IMR-90 (cell line): ENCODE results near the gene OBP2A. TPM values are rescaled to one million over a fixed set of nuclear protein-coding genes. Genes with fewer than 3 reads are reported as not detected.

ENCODE experiments used
- ATAC-seq: fragments of 200-7000 bp; cut with Tn5 transposase; 2 replicates; pipeline ENCODE4 v1.9.1; 2020; ENCODE audit warnings: low read depth, mild to moderate bottlenecking, moderate library complexity
- BruUV-seq: library from RNA; stranded (reverse); fragments of 400-500 nt; replicated peaks from 2 replicates; lab custom pipeline; 2021; lab: Mats Ljungman, UMichigan
- CTCF ChIA-PET: fragments of 300-600 bp; formaldehyde crosslinking; extraction: SDS; loops from one replicate; lab custom pipeline; 2021; ENCODE audit warnings: antibody characterized with exemption; lab: Yijun Ruan, JAX
- POLR2A ChIA-PET: fragments of 300-600 bp; sonication (Branson Sonifier 250); formaldehyde crosslinking; loops from one replicate; lab custom pipeline; 2022; ENCODE audit warnings: antibody characterized with exemption; ENCODE audit not compliant: unreplicated experiment; lab: Charles Lee
- DNase-seq: peaks from one replicate; pipeline ENCODE4 v3.0.0; 2013
- H2AFZ ChIP-seq: replicated peaks from 2 replicates; pipeline ENCODE3; 2013; ENCODE audit warnings: low read length, mild to moderate bottlenecking; ENCODE audit not compliant: poor library complexity
- H2AK5ac ChIP-seq: 2 replicates; pipeline ENCODE4 v1.6.1; 2013; ENCODE audit warnings: low read depth, low read length, inconsistent platforms
- H2AK9ac ChIP-seq: replicated peaks from 2 replicates; pipeline ENCODE3; 2013; ENCODE audit warnings: mild to moderate bottlenecking, low read depth, low read length, moderate library complexity; ENCODE audit not compliant: poor library complexity
- H2BK120ac ChIP-seq: 2 replicates; pipeline ENCODE4 v1.6.1; 2013; ENCODE audit warnings: low read depth, low read length, inconsistent platforms
- H2BK15ac ChIP-seq: 3 replicates; pipeline ENCODE4 v1.6.1; 2013; ENCODE audit warnings: low read depth, low read length, inconsistent platforms
- H2BK20ac ChIP-seq: 2 replicates; pipeline ENCODE4 v1.6.1; 2013; ENCODE audit warnings: low read depth, mild to moderate bottlenecking, inconsistent platforms, low read length, moderate library complexity
- H2BK5ac ChIP-seq: 2 replicates; pipeline ENCODE4 v1.6.1; 2013; ENCODE audit warnings: mild to moderate bottlenecking, low read depth, low read length, inconsistent platforms; ENCODE audit not compliant: poor library complexity, severe bottlenecking
- H3K14ac ChIP-seq: replicated peaks from 2 replicates; pipeline ENCODE4 v1.6.1; 2013; ENCODE audit warnings: low read depth, low read length, inconsistent platforms
- H3K18ac ChIP-seq: 2 replicates; pipeline ENCODE4 v1.6.1; 2013; ENCODE audit warnings: low read depth, low read length, control low read depth
- H3K23ac ChIP-seq: 2 replicates; pipeline ENCODE4 v1.6.1; 2013; ENCODE audit warnings: low read depth, low read length, inconsistent platforms
- H3K27ac ChIP-seq: 2 replicates; pipeline ENCODE4 v1.5.1; 2013; ENCODE audit warnings: mild to moderate bottlenecking, control low read depth, low read length; ENCODE audit not compliant: insufficient read depth
- H3K27me3 ChIP-seq: 2 replicates; pipeline ENCODE4 v1.6.1; 2013; ENCODE audit warnings: low read length; ENCODE audit not compliant: control insufficient read depth, insufficient read depth
- H3K36me3 ChIP-seq: 2 replicates; pipeline ENCODE4 v1.6.1; 2013; ENCODE audit warnings: low read length, mixed read lengths; ENCODE audit not compliant: control insufficient read depth, insufficient read depth
- H3K4ac ChIP-seq: 2 replicates; pipeline ENCODE4 v1.6.1; 2013; ENCODE audit warnings: low read depth, low read length, inconsistent platforms
- H3K4me1 ChIP-seq: 2 replicates; pipeline ENCODE4 v1.6.1; 2013; ENCODE audit warnings: low read length, mixed read lengths; ENCODE audit not compliant: control insufficient read depth, insufficient read depth
- H3K4me2 ChIP-seq: 2 replicates; pipeline ENCODE4 v1.6.1; 2013; ENCODE audit warnings: low read depth, mild to moderate bottlenecking, control low read depth, low read length, moderate library complexity
- H3K4me3 ChIP-seq: 2 replicates; pipeline ENCODE4 v1.5.1; 2013; ENCODE audit warnings: low read depth, mild to moderate bottlenecking, control low read depth, low read length, moderate library complexity; ENCODE audit not compliant: insufficient read depth
- H3K56ac ChIP-seq: 2 replicates; pipeline ENCODE4 v1.6.1; 2013; ENCODE audit warnings: low read length, inconsistent platforms; ENCODE audit not compliant: insufficient read depth; ENCODE audit errors: extremely low read depth
- H3K79me1 ChIP-seq, 2 experiments: 2 replicates each; pipeline ENCODE4 v1.6.1; 2013; ENCODE audit warnings: low read length in 2 of 2, inconsistent platforms in 1 of 2, low read depth in 1 of 2
- H3K9ac ChIP-seq: 2 replicates; pipeline ENCODE4 v1.6.1; 2013; ENCODE audit warnings: low read depth, low read length, control low read depth
- H3K9me1 ChIP-seq: 2 replicates; pipeline ENCODE4 v1.6.1; 2013; ENCODE audit warnings: low read length, inconsistent platforms; ENCODE audit not compliant: insufficient read depth
- H3K9me3 ChIP-seq: 2 replicates; pipeline ENCODE4 v1.6.1; 2013; ENCODE audit warnings: low read length; ENCODE audit not compliant: control insufficient read depth, insufficient read depth
- H4K20me1 ChIP-seq: 2 replicates; pipeline ENCODE4 v1.6.1; 2013; ENCODE audit warnings: low read length, inconsistent platforms; ENCODE audit not compliant: insufficient read depth
- H4K5ac ChIP-seq: 2 replicates; pipeline ENCODE4 v1.6.1; 2013; ENCODE audit warnings: mild to moderate bottlenecking, low read depth, low read length, control low read depth
- H4K8ac ChIP-seq, 2 experiments: 2 replicates each; pipeline ENCODE4 v1.6.1; 2013; ENCODE audit warnings: low read depth in 2 of 2, low read length in 2 of 2, control low read depth in 1 of 2, inconsistent platforms in 1 of 2
- H4K91ac ChIP-seq: 2 replicates; pipeline ENCODE4 v1.6.1; 2013; ENCODE audit warnings: low read depth, low read length, inconsistent platforms; ENCODE audit not compliant: insufficient read depth
- BHLHE40 ChIP-seq: fragments of 150-350 bp; IDR thresholded peaks from 2 replicates; pipeline ENCODE4 v1.6.1; 2016; ENCODE audit warnings: mild to moderate bottlenecking, low read depth, low read length
- CEBPB ChIP-seq: IDR thresholded peaks from 2 replicates; pipeline ENCODE4 v1.6.1; 2012; ENCODE audit warnings: low read depth, low read length, improper control_type of control experiment
- CHD1 ChIP-seq: IDR thresholded peaks from 2 replicates; pipeline ENCODE4 v1.6.1; 2012; ENCODE audit warnings: low read depth, low read length, improper control_type of control experiment
- CTCF ChIP-seq: conservative IDR thresholded peaks from 2 replicates; pipeline ENCODE4 v1.5.1; 2012; ENCODE audit warnings: mild to moderate bottlenecking, low read depth, low read length, improper control_type of control experiment
- ELK1 ChIP-seq: fragments of 150-350 bp; IDR thresholded peaks from 2 replicates; pipeline ENCODE4 v1.6.1; 2016; ENCODE audit warnings: low read depth, mild to moderate bottlenecking, low read length, moderate library complexity, borderline replicate concordance
- FOS ChIP-seq: fragments of 150-350 bp; IDR thresholded peaks from 2 replicates; pipeline ENCODE4 v1.6.1; 2016; ENCODE audit warnings: low read depth, low read length
- MAFK ChIP-seq: IDR thresholded peaks from 2 replicates; pipeline ENCODE4 v1.6.1; 2012; ENCODE audit warnings: low read depth, low read length, improper control_type of control experiment
- MAZ ChIP-seq: IDR thresholded peaks from 2 replicates; pipeline ENCODE4 v1.6.1; 2012; ENCODE audit warnings: low read depth, mild to moderate bottlenecking, low read length, improper control_type of control experiment, moderate library complexity, borderline replicate concordance
- MXI1 ChIP-seq: IDR thresholded peaks from 2 replicates; pipeline ENCODE4 v1.6.1; 2012; ENCODE audit warnings: low read depth, mild to moderate bottlenecking, low read length, moderate library complexity, borderline replicate concordance
- NFE2L2 ChIP-seq: fragments of 150-350 bp; IDR thresholded peaks from 2 replicates; pipeline ENCODE4 v1.6.1; 2016; ENCODE audit warnings: low read depth, mild to moderate bottlenecking, low read length
- POLR2A ChIP-seq: IDR thresholded peaks from 2 replicates; pipeline ENCODE4 v1.6.1; 2012; ENCODE audit warnings: mild to moderate bottlenecking, low read depth, low read length
- RAD21 ChIP-seq: IDR thresholded peaks from 2 replicates; pipeline ENCODE4 v1.6.1; 2012; ENCODE audit warnings: low read length, improper control_type of control experiment
- RCOR1 ChIP-seq: IDR thresholded peaks from 2 replicates; pipeline ENCODE4 v1.6.1; 2012; ENCODE audit warnings: mild to moderate bottlenecking, low read length, improper control_type of control experiment; ENCODE audit not compliant: insufficient replicate concordance
- RFX5 ChIP-seq: IDR thresholded peaks from 2 replicates; pipeline ENCODE4 v1.8.0; 2012; ENCODE audit warnings: low read depth, mild to moderate bottlenecking, low read length, moderate library complexity
- SMC3 ChIP-seq: fragments of 150-350 bp; IDR thresholded peaks from 2 replicates; pipeline ENCODE4 v1.6.1; 2016; ENCODE audit warnings: low read depth, mild to moderate bottlenecking, antibody characterized with exemption, low read length, moderate library complexity
- USF2 ChIP-seq: fragments of 150-350 bp; IDR thresholded peaks from 2 replicates; pipeline ENCODE4 v1.6.1; 2017; ENCODE audit warnings: mild to moderate bottlenecking, antibody characterized with exemption, low read length, low read depth
- WGBS, 2 experiments: methylation state at CpG; one replicate each; pipeline versions ENCODE4 v1.1.5 to v1.1.7; 2013; ENCODE audit warnings: missing lambda C conversion rate in 2 of 2; ENCODE audit not compliant: insufficient read length in 1 of 2; ENCODE audit errors: extremely low coverage in 2 of 2; 5-methylcytosine and 5-hydroxymethylcytosine counted together
- dilution Hi-C: fragments of 300-500 bp; cut with HindIII; formaldehyde crosslinking; loops from one replicate; pipeline ENCODE4 v1.14.3; 2018; ENCODE audit warnings: low sequenced_read_pairs; ENCODE audit not compliant: unreplicated experiment
- in situ Hi-C: fragments of 300-500 bp; cut with MboI; formaldehyde crosslinking; loops from 3 replicates; pipeline ENCODE4 v1.14.3; 2019; ENCODE audit warnings: low sequenced_read_pairs, inconsistent platforms, mixed read lengths
- intact Hi-C: fragments of 100-400 bp; cut with micrococcal nuclease; formaldehyde crosslinking; loops from 2 replicates; pipeline ENCODE4 v1.10.0; 2022
- polyA plus RNA-seq, 3 experiments: library from polyadenylated mRNA; depleted of rRNA; stranded (reverse); fragments of >200 nt; gene quantifications; 2 replicates each; pipeline ENCODE4 v1.2.3, GENCODE V29; 2012; ENCODE audit warnings: low replicate concordance in 1 of 3
- total RNA-seq: library from RNA; depleted of rRNA; stranded (reverse); fragments of >200 nt; gene quantifications from 2 replicates; pipeline ENCODE4 v1.2.3, GENCODE V29; 2012

The OBP2A gene
- total and polyA plus RNA-seq, 2 of the 4 experiments (the other 2 are of a cell fraction), result not detected

GRCh38 chr9:135565636-135566035, 19.7 kb downstream of the OBP2A start:
- Histone ChIP-seq H3K4me2 (no peak overlapping the region), H3K36me3 (no peaks in the 10 kb centered on the region), H3K4me3 (no peak overlapping the region), H3K27me3 (no peaks in the 10 kb centered on the region), H2AK5ac (no peak overlapping the region), H2AK9ac (no peak overlapping the region), H3K27ac (no peak overlapping the region), H2BK120ac (no peak overlapping the region), H3K79me1 (no peaks in the 10 kb centered on the region), H2BK20ac (no peak overlapping the region), H4K91ac (no peak overlapping the region), H3K23ac (no peak overlapping the region), H2BK5ac (no peak overlapping the region), H4K8ac (no peak overlapping the region), H3K4me1 (no peaks in the 10 kb centered on the region), H2BK15ac (no peak overlapping the region), H4K5ac (no peak overlapping the region), H3K56ac (no peak overlapping the region), H3K9ac (no peak overlapping the region), H3K14ac (no peak overlapping the region), H3K9me1 (no peaks in the 10 kb centered on the region), H3K9me3 (peaks cover 16% of the 10 kb centered on the region), H3K4ac (no peak overlapping the region), H3K18ac (no peak overlapping the region), H2AFZ (no peak overlapping the region), H4K20me1 (no peaks in the 10 kb centered on the region)
- no TSS peak for BruUV-seq
- in situ Hi-C loops (no loop called here), dilution Hi-C loops (no loop called here), intact Hi-C loops (no loop called here)
- ATAC-seq (no peak), DNase-seq (no peak)
- POLR2A ChIA-PET, result no interaction called here
- 44% methylated on average over 3 of the region's 8 CpGs; no CpG with 5 or more reads in 1 of the 2 experiments for WGBS, 2 experiments
- CTCF ChIA-PET, result no interaction called here
- TF ChIP-seq MAZ (no peak), NFE2L2 (no peak), ELK1 (no peak), MXI1 (no peak), CHD1 (no peak), BHLHE40 (no peak), POLR2A (no peak), SMC3 (no peak), USF2 (no peak), MAFK (no peak), CEBPB (no peak), FOS (no peak), RCOR1 (no peak), CTCF (no peak), RAD21 (no peak), RFX5 (no peak)
